Right renal cortex interstitium (tissue), 3 donors: ENCODE data around the gene PLA2G4F. TPM values are rescaled to one million over a fixed set of nuclear protein-coding genes. Genes with fewer than 3 reads are reported as not detected.

Source experiments
- DNase-seq, 3 donors: peaks; one replicate each; pipeline ENCODE4 v3.0.0-alpha.2; 2013; ENCODE audit warnings: low read depth in 3 of 3, low spot score in 2 of 3
- polyA plus RNA-seq, 3 donors: library from polyadenylated mRNA; unstranded; fragments of 120-200 nt; gene quantifications; one replicate each; pipeline ENCODE4 v1.2.1, GENCODE V29; 2013; ENCODE audit not compliant: insufficient read length in 3 of 3

PLA2G4F gene
- polyA plus RNA-seq, 3 donors: 22.9 to 24.6 (median 24.0) TPM

DNA sequence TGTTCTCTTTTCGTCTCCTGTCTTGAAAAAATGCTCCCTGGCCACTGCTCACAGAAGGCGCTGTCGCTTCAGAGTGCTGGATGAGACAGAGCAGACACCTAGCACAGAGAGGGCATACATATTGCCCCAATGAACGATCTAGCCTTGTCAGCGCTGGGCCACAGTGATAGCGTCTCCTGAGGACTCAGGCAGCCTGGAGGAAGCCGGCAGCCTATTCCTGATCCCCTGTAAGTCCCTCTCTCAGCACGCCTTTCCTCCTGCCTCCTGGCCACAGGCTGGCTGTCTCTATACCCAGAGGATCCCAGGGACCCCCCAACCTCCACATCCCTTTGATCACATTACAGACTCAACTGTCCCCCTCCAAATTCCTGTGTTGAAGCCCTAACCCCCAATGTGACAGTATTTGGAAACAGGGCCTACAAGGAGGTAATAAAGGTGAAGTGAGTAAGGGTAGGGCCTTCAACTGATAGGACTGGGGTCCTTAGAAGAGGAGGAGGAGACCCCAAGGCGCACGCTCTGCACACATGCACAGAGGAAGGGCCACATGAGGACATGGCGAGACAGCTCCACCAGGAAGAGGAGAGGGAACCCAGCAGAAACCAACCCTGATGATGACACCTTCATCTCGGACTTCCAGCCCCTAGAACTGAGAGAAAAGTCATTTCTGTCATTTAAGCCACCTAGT lies 7.5 kb downstream of the PLA2G4F start:
- DNase-seq: no peak

DNA sequence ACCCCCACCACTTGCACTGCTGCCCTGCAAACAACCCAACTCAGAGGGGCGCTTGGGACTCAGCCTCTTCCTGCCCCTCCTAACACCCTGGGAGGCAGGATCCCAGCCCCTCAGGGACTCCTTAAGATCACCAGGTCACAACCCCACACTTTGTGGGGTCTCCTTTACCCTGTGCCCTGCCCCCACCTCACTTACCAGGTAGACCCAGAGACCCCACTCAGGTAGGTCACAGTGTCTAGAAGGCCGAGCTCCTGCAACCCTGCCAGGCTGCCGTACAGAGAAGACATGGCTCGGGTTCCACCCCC lies 9.1 kb downstream of the PLA2G4F start:
- no peak for DNase-seq

GRCh38 chr15:42146551-42147430 lies 9.6 kb downstream of the PLA2G4F start:
- DNase-seq: no peak

GRCh38 chr15:42145546-42146455 lies 10.6 kb downstream of the PLA2G4F start:
- DNase-seq: no peak

GRCh38 chr15:42144841-42145375 lies 11.5 kb downstream of the PLA2G4F start:
- no peak for DNase-seq

- no peak for DNase-seq
Observed at GRCh38 chr15:42143866-42144625, 12.4 kb downstream of the PLA2G4F start.

DNA sequence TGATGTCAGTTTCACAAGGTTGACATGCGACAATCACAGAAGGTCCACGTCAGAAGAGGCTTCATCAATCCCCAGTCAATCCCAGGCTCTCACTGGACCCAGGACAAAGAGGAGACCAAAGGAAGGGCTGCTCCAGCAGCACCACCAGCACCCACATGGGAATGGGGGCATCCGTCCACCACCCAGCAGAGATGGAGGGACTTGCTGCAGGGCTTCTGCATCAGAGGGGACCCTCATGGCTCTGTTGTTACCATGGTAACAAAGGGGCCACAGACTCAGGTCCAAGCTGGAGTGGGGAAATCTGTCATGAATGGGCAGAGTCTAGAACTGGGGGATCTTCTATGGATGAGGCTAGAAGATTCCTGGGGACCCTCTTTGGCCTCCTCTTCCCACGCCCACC lies 13.1 kb downstream of the PLA2G4F start:
- DNase-seq: no peak

- no peak for DNase-seq
Observed at GRCh38 chr15:42141795-42142667, 14.4 kb downstream of the PLA2G4F start.

DNA sequence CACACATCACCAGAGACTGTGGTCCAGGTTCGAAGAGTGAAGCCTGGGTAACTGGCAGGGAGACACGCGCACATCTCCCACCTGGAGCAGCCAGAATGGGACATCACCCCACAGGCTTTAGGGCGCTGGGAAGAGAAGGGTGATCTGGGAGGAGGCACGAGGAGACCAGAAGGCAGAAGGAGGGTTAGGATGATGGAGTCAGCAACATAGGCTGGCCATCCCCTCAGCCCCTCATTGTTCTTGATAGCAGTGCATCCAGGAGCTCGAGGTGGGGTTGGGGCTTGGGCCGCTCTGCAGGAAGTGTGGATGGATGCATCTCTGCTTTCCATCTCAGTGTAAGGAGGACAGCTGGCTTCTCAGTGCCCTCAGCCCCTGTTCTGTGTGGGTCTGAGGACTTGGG lies 15.2 kb downstream of the PLA2G4F start:
- DNase-seq: no peak

GRCh38 chr15:42140383-42141070 lies 15.9 kb downstream of the PLA2G4F start:
- no peak for DNase-seq

- DNase-seq: no peak
Observed at GRCh38 chr15:42139596-42139995, 16.8 kb downstream of the PLA2G4F start.

DNA sequence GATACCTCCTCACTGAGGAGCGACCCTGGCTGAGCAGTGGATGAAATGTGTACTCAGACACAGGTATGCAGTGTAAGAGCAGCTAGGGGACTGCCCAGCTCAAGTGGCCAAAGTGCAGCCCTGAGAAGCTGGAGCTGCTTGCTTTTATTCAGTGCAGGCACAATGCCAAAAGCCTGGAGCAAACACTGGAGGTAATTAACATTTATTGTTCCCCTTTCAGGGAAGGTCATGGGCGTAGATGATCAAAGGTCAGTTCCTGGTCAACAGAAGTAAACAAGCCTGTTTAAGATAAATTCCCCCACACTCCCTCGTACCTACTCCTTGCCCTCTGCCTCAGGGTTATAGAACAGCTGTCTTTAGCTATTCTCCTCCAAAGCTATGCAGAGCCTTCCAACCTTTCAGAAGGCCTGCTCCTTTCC lies 17.5 kb downstream of the PLA2G4F start:
- DNase-seq: no peak

- no peak for DNase-seq
Observed at GRCh38 chr15:42138411-42138810, 18.0 kb downstream of the PLA2G4F start.

GRCh38 chr15:42137461-42138261 lies 18.8 kb downstream of the PLA2G4F start:
- DNase-seq: no peak

- no peak for DNase-seq
Observed at GRCh38 chr15:42136513-42136912, 19.9 kb downstream of the PLA2G4F start.

DNA sequence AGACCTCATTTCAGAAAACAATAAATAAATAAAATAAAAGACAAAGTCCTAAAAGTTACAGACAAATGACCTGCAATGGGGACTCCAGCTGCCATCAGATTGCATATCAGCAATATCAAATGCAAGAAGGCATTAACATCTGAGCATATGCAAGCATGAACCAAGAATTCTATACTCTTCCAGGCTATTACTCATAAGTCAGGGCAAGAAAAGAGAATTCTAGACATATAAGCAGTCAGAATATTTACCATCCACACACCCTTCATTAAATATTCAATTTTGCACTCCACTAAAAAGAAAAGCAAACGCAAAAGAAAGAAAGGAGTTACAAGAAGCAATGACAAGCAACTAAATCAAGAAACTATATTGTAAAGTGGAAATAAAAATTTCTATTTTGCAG lies 21.1 kb downstream of the PLA2G4F start:
- no peak for DNase-seq

DNA sequence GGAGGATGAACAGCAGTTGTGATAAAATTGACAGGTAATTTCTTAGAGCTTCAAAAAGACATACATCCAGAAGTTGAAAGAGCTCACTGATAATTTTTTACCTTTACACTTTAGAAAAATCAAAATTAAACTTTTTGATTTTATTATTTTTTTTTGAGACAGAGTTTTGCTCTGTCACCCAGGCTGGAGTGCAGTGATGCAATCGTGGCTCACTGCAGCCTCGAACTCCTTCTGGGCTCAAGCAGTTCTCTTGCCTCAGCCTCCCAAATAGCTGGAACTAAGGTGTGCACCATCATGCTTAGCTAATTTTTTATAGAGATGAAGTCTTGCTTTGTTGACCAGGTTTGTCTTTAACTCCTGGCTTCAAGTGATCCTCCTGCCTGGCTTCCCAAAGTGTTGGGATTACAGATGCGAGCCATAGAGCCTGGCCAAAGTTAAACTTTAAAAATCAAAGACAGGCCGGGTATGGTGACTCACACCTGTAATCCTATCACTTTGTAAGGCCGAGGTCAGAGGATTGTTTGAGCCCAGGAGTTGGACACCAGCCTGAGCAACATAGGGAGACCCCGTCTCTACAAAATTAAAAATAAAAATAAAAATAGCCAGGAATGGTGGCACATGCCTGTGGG lies 21.7 kb downstream of the PLA2G4F start:
- no peak for DNase-seq
